GM19455 (cell line): ENCODE results near the gene UBALD1.
A peak's percentile ranks its signal among the peaks of the same experiment; 100 is the strongest.

Source experiments
- ATAC-seq: cut with Tn5 transposase; IDR thresholded peaks from one replicate; pipeline ENCODE4 v1.9.1; 2021; ENCODE audit not compliant: unreplicated experiment

Gene UBALD1

GRCh38 chr16:4616047-4616811, 1.5 kb upstream of the UBALD1 start:
- ATAC-seq, result peak; percentile 72

GRCh38 chr16:4615384-4616046, 827 bp upstream of the UBALD1 start:
- ATAC-seq, result peak; percentile 0

- no peak for ATAC-seq
Measured at GRCh38 chr16:4613636-4614570, 785 bp downstream of the UBALD1 start.

GRCh38 chr16:4612977-4613635, 1.6 kb downstream of the UBALD1 start:
- no peak for ATAC-seq

GRCh38 chr16:4612474-4612931, 2.2 kb downstream of the UBALD1 start:
- no peak for ATAC-seq

- no peak for ATAC-seq
Measured at GRCh38 chr16:4611337-4612021, 3.2 kb downstream of the UBALD1 start.

- no peak for ATAC-seq
Measured at GRCh38 chr16:4610011-4611005, 4.4 kb downstream of the UBALD1 start.

GRCh38 chr16:4609200-4610010, 5.3 kb downstream of the UBALD1 start:
- no peak for ATAC-seq

GRCh38 chr16:4608704-4608980, 6.0 kb downstream of the UBALD1 start:
- no peak for ATAC-seq

GRCh38 chr16:4607841-4608703, 6.6 kb downstream of the UBALD1 start:
- no peak for ATAC-seq

- no peak for ATAC-seq
Measured at GRCh38 chr16:4606354-4606753, 8.3 kb downstream of the UBALD1 start.

GRCh38 chr16:4604401-4604800, 10.3 kb downstream of the UBALD1 start:
- ATAC-seq, result no peak

- no peak for ATAC-seq
Measured at GRCh38 chr16:4603624-4604170, 11.0 kb downstream of the UBALD1 start.

- ATAC-seq, result no peak
Measured at GRCh38 chr16:4602331-4602730, 12.4 kb downstream of the UBALD1 start.

- no peak for ATAC-seq
Measured at GRCh38 chr16:4601864-4602186, 12.9 kb downstream of the UBALD1 start.

GRCh38 chr16:4601036-4601863, 13.4 kb downstream of the UBALD1 start:
- no peak for ATAC-seq

- ATAC-seq, result no peak
Measured at GRCh38 chr16:4599545-4599944, 15.1 kb downstream of the UBALD1 start.
